Measurements from ENCODE around the gene NPNT.

DNA sequence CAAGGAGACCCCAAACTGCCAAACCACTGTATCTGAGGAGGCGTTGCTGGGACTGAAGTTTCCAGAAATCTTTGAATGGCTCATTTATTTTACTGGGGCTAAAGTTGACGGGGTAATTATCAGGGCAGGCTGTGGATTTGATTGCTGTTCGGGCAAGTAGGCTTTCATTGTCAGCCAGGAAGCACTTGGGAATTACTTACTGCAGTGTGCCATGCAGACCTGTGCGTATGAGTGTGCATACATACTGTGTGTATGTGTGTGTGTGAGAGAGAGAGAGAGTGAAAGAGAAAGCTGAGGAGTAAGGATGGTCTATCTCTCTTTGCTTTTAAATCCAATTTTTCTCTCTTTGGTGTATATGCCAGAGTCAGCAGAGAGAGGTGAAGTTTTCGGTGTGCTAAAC, 122.7 kb downstream of the NPNT start:
- TF ChIP-seq TCF4 (CRISPR knock-in tag; IDR thresholded peaks at IDR 0.05; ENCODE audit: borderline replicate concordance) = no peak
- no peak for TF ChIP-seq ZNF565 (CRISPR knock-in tag; conservative IDR thresholded peaks at IDR 0.05; ENCODE audit: low read depth)
- TF ChIP-seq ZFP30 (CRISPR knock-in tag; IDR thresholded peaks at IDR 0.05) = no peak
- TF ChIP-seq CSDC2 (CRISPR knock-in tag; IDR thresholded peaks at IDR 0.05) = no peak
- TF ChIP-seq SNAI2 (CRISPR knock-in tag; IDR thresholded peaks at IDR 0.05) = no peak
- TF ChIP-seq, protein P1, sequence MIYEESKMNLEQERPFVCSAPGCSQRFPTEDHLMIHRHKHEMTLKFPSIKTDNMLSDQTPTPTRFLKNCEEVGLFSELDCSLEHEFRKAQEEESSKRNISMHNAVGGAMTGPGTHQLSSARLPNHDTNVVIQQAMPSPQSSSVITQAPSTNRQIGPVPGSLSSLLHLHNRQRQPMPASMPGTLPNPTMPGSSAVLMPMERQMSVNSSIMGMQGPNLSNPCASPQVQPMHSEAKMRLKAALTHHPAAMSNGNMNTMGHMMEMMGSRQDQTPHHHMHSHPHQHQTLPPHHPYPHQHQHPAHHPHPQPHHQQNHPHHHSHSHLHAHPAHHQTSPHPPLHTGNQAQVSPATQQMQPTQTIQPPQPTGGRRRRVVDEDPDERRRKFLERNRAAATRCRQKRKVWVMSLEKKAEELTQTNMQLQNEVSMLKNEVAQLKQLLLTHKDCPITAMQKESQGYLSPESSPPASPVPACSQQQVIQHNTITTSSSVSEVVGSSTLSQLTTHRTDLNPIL (CRISPR knock-in tag; IDR thresholded peaks at IDR 0.05; ENCODE audit: low read depth) = no peak
- TF ChIP-seq ISL1 (CRISPR knock-in tag; IDR thresholded peaks at IDR 0.05) = no peak
- no peak for TF ChIP-seq ARNTL (CRISPR knock-in tag; IDR thresholded peaks at IDR 0.05; ENCODE audit: borderline replicate concordance, low read depth)
- TF ChIP-seq OSR1 (CRISPR knock-in tag; IDR thresholded peaks at IDR 0.05) = no peak
- TF ChIP-seq PPARA (CRISPR knock-in tag; IDR thresholded peaks at IDR 0.05; ENCODE audit: borderline replicate concordance) = no peak

Measured in SK-N-SH treated with all-trans-retinoic acid at 6 μM for 48 hours (cell line).